DMS114 treated with DMSO at 0.1 percent for 48 hours (cell line): Measurements from ENCODE around the gene BCL7B.
"Not testable (repeated sequence)": the region's sequence is repeated elsewhere in the genome, so short reads cannot be mapped to it uniquely, and the experiment has no call there.

ENCODE experiments used
- DNase-seq: peaks from one replicate; lab custom pipeline; 2025; ENCODE audit not compliant: unreplicated experiment; lab: John Stamatoyannopoulos, UW

BCL7B gene

GRCh38 chr7:73537051-73537450 lies 20.4 kb downstream of the BCL7B start:
- DNase-seq, result no peak

- no peak for DNase-seq
These were observed 21.0 kb downstream of the BCL7B start for GRCh38 chr7:73536479-73536878.

- DNase-seq, result not testable (repeated sequence)
These were observed 21.6 kb downstream of the BCL7B start for GRCh38 chr7:73535918-73536317.

GRCh38 chr7:73533742-73534141 lies 23.7 kb downstream of the BCL7B start:
- DNase-seq, result no peak

- DNase-seq, result no peak
These were observed 25.3 kb downstream of the BCL7B start for GRCh38 chr7:73532224-73532623.

- no peak for DNase-seq
These were observed 26.7 kb downstream of the BCL7B start for GRCh38 chr7:73530800-73531199.

GRCh38 chr7:73526896-73527821 lies 30.3 kb downstream of the BCL7B start:
- no peak for DNase-seq

GRCh38 chr7:73526158-73526494 lies 31.4 kb downstream of the BCL7B start:
- not testable (repeated sequence) for DNase-seq

GRCh38 chr7:73522105-73522872 lies 35.2 kb downstream of the BCL7B start, which contains the start of gene BAZ1B:
BAZ1B (minus strand) TSS chr7:73522293; CDS start chr7:73521933, 360 bp downstream.
- DNase-seq, result peak; percentile 90

- DNase-seq, result no peak
These were observed 35.8 kb downstream of the BCL7B start for GRCh38 chr7:73521636-73522104.

- no peak for DNase-seq
These were observed 36.5 kb downstream of the BCL7B start for GRCh38 chr7:73520673-73521635.

- DNase-seq, result no peak
These were observed 37.4 kb downstream of the BCL7B start for GRCh38 chr7:73519867-73520672.

GRCh38 chr7:73518470-73518869 lies 39.0 kb downstream of the BCL7B start:
- DNase-seq, result no peak

GRCh38 chr7:73517241-73517995 lies 40.1 kb downstream of the BCL7B start:
- no peak for DNase-seq

- no peak for DNase-seq
These were observed 42.3 kb downstream of the BCL7B start for GRCh38 chr7:73515178-73515577.

- no peak for DNase-seq
These were observed 45.3 kb downstream of the BCL7B start for GRCh38 chr7:73512018-73512780.

- no peak for DNase-seq
These were observed 48.0 kb downstream of the BCL7B start for GRCh38 chr7:73509463-73509862.

- no peak for DNase-seq
These were observed 49.9 kb downstream of the BCL7B start for GRCh38 chr7:73507556-73507955.
